Esophagus squamous epithelium (tissue), 4 donors: ENCODE data around the gene CORIN.

Experiments used
- POLR2A ChIP-seq, 4 donors: fragments of 450-650 bp; IDR thresholded peaks; one replicate each; pipeline ENCODE4 v1.6.1; 2017; ENCODE audit warnings: antibody characterized with exemption in 4 of 4, mild to moderate bottlenecking in 4 of 4, moderate library complexity in 3 of 4
- TF ChIP-seq, protein P1 (sequence below), 6 experiments: fragments of 450-650 bp in 4 of 6; fragments of 200-600 bp in 2 of 6; sonication (generic) in 2 of 6; IDR thresholded peaks; one replicate each; pipeline ENCODE4 v1.5.1; 2016 to 2019; ENCODE audit warnings: antibody characterized with exemption in 6 of 6, mild to moderate bottlenecking in 4 of 6, moderate library complexity in 4 of 6

DNA sequence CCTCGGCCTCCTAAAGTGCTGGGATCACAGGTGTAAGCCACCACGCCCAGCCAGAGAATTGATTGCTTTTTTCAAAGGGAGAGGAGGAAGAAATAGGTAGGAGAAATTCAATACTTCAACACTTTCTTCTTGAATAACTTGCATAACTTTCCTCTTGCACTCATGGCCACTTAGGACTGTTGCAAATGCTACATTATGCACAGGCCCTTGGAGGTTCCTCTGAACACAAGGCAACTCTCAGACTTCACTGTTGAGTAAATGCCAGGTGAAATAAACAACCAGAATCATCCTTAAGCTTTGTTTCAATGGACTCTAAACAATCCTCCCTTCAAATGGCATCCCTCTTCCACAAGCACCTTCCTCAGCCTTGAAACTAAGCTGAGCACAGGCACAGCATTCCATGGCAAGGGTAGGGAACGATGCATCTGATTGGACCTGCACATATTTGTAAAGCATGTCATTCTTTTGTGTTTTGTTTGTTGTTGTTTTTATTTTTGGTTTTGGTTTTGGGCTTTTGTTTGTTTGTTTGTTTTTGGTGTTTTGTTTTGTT is 28.1 kb downstream of the CORIN start:
- TF ChIP-seq, protein P1, sequence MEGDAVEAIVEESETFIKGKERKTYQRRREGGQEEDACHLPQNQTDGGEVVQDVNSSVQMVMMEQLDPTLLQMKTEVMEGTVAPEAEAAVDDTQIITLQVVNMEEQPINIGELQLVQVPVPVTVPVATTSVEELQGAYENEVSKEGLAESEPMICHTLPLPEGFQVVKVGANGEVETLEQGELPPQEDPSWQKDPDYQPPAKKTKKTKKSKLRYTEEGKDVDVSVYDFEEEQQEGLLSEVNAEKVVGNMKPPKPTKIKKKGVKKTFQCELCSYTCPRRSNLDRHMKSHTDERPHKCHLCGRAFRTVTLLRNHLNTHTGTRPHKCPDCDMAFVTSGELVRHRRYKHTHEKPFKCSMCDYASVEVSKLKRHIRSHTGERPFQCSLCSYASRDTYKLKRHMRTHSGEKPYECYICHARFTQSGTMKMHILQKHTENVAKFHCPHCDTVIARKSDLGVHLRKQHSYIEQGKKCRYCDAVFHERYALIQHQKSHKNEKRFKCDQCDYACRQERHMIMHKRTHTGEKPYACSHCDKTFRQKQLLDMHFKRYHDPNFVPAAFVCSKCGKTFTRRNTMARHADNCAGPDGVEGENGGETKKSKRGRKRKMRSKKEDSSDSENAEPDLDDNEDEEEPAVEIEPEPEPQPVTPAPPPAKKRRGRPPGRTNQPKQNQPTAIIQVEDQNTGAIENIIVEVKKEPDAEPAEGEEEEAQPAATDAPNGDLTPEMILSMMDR (IDR thresholded peaks at IDR 0.05) = no peak
- no peak for TF ChIP-seq POLR2A (IDR thresholded peaks at IDR 0.05)
